ENCODE data around the gene CSDE1. TPM values are rescaled to one million over a fixed set of nuclear protein-coding genes. Genes with fewer than 3 reads are reported as not detected.

CSDE1 gene
- total RNA-seq (2022; extraction: Qiagen RNA extraction): 133 to 159 TPM (median 146 TPM) in 5 replicates

DNA sequence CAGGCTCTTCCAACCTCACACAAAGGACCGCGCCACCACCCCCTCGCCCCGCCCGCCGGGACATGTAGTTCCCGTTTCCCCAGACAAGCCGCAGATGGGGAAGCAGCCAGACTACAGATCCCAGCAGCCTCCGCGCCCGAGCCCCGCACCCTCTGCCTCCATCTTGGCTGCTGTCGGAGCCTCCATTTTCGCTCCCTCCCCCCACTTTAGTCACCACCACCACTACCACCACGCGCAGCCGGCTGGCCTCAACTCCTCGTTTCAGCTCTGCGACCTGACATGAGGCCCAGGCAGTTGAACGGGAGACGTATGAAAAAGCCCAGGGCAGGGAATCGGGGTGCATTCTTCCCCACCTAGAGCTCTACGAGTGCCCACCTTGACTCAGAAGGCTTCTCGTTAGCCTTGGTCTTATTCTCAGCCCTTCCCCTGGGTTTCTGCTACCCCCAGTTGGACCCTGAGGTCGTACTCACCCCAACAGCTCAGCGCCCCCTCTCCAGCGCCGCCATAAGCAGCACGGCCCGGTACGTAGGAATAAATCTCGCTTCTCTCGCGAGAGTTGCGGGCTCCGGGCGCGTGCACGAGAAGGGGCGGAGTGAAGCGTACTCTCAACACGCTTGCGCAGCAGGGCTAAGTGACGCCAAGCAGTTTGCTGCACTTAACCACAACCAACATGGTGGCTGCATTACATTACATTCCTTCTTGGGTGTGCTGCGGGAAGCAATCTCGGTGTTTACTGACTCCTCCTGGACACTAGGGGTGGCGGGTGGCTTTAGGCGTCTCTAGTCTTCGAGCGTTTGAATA lies at the start of gene CSDE1:
TSS of gene CSDE1 (minus strand) at position 530 of the 801 bp plus-strand sequence. CDS start 18,094 bp downstream, outside the sequence.

DNA sequence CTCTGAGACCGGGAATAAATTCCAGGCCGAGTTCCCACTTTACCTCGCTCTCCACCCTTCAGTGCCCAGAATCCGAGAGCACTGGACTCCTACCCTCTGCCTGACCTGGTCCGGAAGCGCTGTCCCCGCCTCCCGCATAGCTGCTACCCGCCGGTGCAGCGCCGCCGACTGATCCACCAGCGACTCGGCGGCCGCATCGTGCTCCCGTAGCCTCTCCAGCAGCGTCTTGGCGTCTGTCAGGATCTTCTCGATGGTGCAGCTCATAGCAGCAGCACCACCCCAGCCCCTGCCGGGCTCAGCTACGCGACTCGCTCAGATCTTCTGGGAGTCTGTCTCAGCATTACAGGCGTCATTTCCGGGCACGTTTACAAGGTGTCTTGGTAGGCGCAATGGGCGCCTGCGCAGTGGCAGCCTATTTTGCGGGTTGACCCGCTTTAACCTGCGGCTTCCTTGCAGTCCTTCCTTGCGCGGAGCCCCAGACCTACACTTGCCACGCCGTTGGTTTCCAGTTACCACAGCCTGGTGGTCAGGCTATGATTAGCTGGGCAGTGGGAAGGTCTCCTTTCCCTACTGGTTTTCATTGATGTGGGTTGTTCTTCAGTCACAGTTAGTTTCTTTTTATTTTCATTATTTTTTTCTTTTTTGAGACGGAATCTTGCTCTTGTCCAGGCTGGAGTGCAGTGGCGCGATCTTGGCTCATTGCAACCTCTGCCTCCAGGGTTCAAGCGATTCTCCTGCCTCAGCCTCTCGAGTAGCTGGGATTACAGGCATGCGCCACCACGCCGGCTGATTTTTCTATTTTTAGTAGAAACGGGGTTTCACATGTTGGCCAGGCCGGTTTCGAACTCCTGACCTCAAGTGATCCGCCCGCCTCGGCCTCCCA lies 22.8 kb upstream of the CSDE1 start, which contains the start of gene SIKE1:
TSS of gene SIKE1 (minus strand) at position 342 of the 883 bp plus-strand sequence. CDS start at position 264, 78 bp downstream.

DNA sequence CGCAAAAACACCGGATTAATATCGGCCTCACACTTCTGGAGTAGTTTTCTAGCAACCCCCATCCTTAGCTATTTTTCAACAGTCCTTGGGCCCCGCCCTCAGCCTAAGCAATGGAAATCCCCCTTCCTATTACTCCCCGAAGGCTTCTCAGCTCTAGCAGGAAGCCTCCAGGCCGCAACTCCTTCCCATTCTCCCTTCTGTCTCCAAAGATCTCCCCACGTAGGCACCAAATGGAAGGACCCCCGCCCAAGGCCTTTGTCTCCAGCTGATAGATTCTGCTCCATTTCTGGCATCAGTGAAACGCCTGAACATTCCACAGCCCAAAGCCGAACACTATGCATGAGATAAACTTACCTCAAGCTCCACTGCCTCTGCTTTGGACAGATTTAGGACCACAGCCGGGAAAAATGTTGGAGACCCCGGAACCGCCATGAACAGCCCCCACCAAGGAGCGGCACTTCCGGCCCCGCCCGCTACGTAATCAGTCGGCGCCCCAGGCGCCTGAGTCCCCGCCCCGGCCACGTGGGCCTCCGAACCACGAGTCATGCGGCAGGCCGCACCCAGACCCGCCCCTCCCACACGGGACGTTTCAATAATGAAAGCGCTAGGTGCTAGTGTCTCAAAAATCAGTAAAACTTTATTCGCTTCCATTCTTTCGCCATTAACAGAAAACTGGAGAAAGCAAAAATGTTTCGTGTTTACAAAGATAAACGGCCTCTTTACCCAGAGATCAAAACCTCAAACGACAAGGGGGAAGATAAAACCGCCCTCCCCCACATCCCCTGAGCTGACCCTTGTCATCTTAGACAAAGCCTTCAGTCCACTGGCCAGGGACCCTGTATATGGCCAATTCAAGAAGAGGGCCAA lies 41.2 kb downstream of the CSDE1 start, which contains the start of gene NRAS:
TSS of gene NRAS (minus strand) at position 468 of the 867 bp plus-strand sequence. CDS start 611 bp downstream, outside the sequence.

DNA sequence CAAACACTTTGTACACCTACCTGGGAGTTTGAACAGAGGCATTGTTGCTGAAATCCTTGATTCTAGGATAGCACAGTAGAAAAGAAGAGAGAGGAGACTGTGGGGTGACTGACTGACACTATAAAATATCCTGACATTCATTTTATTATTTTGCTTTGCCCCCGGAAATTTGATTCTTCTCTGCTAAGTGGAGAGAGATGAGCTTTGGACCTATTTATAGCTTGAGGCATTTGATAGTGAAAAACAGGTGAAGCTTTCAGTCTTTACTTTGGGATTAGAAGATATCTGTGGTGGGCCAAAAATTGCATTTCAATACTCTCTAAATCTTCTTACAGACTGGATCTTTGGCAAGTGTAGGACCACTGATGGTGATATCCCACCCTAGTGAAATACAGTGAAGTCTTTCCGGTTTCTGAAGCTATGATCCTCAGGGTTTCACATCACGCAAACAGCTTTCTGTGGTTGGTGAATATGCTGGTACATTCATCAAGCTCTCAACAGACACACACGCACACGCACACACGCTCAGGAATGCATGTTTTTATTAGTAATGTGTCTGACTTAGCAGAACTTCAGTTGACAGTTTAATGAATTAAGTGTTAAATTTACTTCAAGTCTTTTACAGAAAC lies 62.2 kb downstream of the CSDE1 start, which contains the start of gene AMPD1:
TSS of gene AMPD1 (minus strand) at position 117 of the 629 bp plus-strand sequence. CDS start at position 42, 75 bp downstream.

DNA sequence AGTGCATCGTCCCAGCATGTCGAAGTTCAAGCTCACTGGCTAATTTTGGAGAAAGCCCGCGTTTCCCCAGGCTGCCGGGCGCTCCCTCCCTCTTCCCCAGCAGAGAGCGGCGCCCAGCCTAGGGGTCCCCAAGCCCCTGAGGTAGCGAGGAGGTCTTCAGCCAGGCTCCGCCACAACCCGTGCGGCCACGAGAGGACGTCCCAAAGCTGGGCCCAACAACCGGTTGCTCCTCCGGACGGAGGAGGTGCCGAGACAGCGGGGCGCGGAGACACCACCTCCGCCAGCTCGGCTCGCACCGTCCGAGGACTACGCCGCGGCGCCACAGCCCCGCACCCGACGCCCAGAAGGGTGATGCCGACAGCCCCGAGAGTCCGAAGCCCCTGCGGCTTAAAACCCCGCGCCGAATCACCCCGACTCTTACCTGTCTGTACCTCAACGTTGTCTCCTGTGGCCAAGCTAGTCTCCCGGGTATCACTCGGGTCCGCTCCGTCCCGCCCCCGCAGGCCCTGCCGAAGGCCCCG lies 88.2 kb downstream of the CSDE1 start, which contains the start of gene DENND2C:
TSS of gene DENND2C (minus strand) at position 488 of the 521 bp plus-strand sequence. CDS start 44,065 bp downstream, outside the sequence.

Other genes with a start within 250 kb of the CSDE1 start
- 11.5 to 18.6 TPM (median 14.9 TPM) in 5 replicates for gene TRIM33, start 246.8 kb downstream of the CSDE1 start, total RNA-seq (2022; extraction: Qiagen RNA extraction)
- 25.6 to 28.1 TPM (median 27.6 TPM) in 5 replicates for gene BCAS2, start 176.4 kb downstream of the CSDE1 start, total RNA-seq (2022; extraction: Qiagen RNA extraction)
- 0.34 to 0.62 TPM (median 0.39 TPM) in 5 replicates for gene DENND2C, start 87.9 kb downstream of the CSDE1 start, total RNA-seq (2022; extraction: Qiagen RNA extraction)
- gene AMPD1, start 62.4 kb downstream of the CSDE1 start, total RNA-seq (2022; extraction: Qiagen RNA extraction): 0.14 TPM in 1 of 5 replicates, not detected in the others
- gene NRAS, start 41.2 kb downstream of the CSDE1 start, total RNA-seq (2022; extraction: Qiagen RNA extraction): 29.5 to 37.6 TPM (median 32.0 TPM) in 5 replicates
- 10.8 to 20.8 TPM (median 18.7 TPM) in 5 replicates for gene SIKE1, start 22.7 kb upstream of the CSDE1 start, total RNA-seq (2022; extraction: Qiagen RNA extraction)
- gene SYCP1, start 96.9 kb upstream of the CSDE1 start, total RNA-seq (2022; extraction: Qiagen RNA extraction): not detected in 5 replicates